ENCODE measurements around the gene CNTNAP2.

Gene CNTNAP2

GRCh38 chr7:146116521-146117222 is at the start of gene CNTNAP2:
Gene CNTNAP2 (plus strand): TSS chr7:146116801. CDS start chr7:146116877, 76 bp downstream.
- peak; percentile 28 for DNase-seq (ENCODE audit: low spot score)

- DNase-seq (ENCODE audit: low spot score) = no peak
Observed at GRCh38 chr7:146067880-146068279, 48.7 kb upstream of the CNTNAP2 start.

DNA sequence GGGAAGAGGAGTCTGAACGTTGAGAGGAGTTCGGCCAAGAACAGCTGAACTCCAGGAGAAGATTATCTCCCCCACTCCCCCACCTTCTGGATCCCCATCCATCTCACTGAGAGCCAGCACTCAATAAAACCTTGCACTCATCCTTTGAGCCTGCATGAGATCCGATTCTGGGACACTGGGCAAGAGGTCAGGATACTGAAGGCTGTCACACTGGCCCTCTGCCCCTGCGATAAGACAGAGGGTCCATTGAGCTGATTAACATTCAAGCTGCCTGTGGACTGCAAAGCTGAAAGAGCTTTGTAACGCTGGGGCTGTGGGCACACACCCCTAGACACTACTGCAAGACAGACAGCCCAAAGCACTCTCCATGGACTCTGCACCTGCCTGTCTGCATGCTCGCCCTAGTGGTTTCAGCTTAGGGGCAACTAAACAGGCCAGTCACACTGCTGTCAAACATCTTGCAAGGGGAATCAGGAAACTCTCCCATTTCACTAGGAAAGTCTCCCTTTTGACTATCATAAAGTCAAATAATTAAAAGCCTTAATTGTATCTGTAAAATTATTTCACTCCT is 42.3 kb upstream of the CNTNAP2 start:
- DNase-seq (ENCODE audit: low spot score) = no peak

DNA sequence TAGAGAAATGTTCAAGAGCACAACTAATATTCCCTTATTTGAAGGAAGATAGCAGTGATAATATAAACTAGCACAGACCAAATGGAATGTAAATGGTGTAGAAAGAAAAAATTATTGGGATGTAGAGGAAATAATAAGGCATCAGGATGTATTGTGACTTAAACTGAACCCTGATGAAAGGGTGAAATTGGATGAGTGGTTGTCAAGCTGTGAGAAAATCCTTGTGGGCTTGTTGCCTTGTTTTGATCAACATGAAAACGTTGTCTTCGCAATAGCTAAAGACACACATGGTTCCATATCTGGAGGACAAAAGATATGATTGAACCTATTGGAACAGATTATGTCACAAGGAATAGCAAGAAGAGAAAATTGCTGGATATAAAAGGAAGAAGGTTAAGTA is 40.3 kb upstream of the CNTNAP2 start:
- DNase-seq (ENCODE audit: low spot score) = no peak

GRCh38 chr7:146084086-146084485 is 32.5 kb upstream of the CNTNAP2 start:
- DNase-seq (ENCODE audit: low spot score) = no peak

DNA sequence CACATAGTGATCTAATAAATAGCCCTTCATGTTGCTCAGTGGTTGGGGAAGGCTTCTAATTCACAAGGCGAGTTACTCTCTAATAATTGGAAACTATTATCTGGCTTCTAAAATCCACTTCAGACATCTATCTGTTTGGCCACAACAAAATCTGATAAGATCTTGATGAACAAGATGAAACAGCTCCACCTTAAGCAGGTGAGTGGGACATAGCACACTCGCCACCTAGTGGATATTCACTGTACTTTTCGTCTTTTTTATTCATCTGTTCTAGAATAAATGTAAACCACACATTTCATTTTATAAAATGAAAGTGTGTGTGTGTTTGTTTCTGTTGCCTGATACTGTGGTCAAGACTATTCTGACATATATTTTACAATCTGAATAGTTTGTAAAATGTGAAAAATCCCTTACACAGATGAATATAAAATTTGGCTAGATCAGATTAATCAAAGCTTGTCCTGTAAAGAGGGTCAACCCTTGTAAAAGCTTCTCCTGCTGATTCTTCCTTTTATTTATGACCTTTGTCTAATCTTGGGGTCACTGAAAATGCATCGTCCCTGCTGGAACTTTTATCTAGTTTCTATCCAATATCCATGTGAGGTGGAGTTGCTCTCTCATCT is 26.5 kb upstream of the CNTNAP2 start:
- DNase-seq (ENCODE audit: low spot score) = peak; percentile 32

DNA sequence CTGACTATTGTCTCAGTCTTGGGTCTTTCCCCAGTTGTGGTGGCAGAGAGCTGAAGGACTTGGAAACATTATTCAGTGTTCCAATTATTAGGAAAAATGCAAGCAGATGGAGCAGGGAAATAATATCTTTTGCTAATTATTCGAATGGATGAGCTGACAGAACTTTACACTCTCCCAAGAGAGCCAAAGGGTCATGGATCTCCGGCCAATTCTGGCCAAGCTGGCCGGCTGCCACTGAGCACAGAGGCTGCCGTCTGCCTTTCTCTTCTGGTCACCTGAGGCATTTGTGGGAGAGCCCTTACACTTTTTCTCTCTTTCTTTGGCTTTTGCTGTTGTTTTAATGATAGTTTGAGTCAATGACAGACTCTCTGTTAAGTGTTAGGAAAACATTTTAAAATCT is 22.2 kb upstream of the CNTNAP2 start:
- no peak for DNase-seq (ENCODE audit: low spot score)

- DNase-seq (ENCODE audit: low spot score) = no peak
Observed at GRCh38 chr7:146096994-146097393, 19.6 kb upstream of the CNTNAP2 start.

DNA sequence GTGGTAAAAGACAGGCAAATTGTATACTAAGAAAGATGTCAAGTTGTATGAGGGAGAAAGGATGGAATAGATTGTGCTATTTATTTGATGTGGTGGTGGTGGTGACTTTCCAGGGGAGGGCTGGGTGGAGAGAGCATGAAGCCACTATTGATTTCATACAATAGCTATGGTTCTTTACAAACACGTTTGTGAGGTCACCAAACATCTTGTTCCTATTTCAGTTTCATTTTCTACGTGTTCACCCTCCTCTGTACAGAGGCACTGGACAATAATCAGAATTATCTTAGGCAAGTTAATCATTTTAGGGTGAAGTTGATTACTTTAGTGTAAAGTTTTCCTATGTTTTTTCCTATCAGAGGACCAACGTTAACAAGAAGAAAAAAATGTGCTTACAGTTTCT is 10.3 kb upstream of the CNTNAP2 start:
- no peak for DNase-seq (ENCODE audit: low spot score)

DNA sequence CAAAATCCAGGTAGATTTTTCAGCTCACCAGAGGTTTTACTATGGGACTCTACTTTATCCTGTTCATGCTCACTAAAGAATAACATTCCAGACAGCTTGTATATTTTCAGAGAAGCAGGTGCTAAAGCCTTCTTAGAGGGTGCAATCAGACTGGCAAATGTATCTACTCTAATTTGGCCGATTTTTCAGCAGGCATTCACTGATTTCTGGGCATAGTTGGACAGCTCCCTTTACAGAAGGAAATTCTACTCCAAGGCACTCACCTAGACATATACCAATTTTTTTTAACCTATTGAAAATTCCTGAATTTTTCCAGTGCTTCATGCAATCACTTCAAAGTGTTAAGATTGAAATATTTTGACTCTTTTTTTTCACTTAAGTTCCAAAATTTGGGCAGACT is 3.8 kb upstream of the CNTNAP2 start:
- DNase-seq (ENCODE audit: low spot score) = no peak

DNA sequence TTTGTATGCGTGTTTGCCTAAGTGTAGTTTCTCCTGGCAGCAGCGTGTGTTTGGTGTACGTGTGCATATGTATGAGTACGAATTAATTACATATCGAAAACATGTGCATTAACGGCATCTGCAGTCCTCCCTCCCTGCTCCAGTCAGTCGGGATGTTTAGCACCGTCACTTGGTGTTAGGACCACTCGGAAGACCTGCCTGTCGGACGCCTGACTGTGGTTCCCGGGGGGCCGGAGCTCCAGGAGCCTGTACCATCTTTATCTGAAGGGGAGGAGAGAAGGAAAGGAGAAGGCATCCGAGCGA is 1.1 kb upstream of the CNTNAP2 start:
- DNase-seq (ENCODE audit: low spot score) = no peak

DNA sequence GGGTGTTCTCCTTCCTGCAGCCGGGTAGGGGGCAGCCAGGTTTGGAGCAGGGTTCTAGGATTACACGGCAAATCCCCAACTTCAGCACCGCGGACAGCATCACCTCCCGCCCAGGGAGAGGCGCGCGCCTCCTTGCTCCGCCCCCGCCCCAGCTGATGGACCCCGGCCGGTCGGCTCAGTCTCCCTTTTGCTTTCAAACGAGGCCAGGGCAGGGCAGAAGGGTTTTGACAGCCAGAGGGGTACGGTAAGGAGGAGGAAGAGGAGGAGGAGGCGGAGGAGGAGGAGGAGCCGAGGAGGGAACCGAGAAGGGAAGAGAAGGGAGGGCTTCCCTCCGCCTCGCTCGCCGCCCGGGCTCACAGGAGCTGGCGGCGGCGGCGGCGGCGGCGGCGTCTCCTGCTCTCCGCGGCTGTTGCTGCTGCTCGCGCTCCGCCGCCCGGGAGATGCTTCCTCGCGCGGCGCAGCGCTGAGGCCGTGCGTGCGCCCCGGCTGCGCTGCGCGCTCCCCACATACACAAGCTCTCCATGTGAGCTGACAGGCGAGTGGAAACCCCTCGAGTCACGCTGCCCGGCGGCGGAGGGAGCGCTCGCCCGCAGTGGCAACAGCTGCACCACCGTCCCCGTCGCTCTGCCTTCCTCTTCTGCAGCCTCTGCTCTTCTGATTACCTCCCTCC is 615 bp upstream of the CNTNAP2 start:
- peak; percentile 79 for DNase-seq (ENCODE audit: low spot score)

GRCh38 chr7:146117576-146117975 is 975 bp downstream of the CNTNAP2 start:
- DNase-seq (ENCODE audit: low spot score) = no peak

- DNase-seq (ENCODE audit: low spot score) = no peak
Observed at GRCh38 chr7:146119002-146119401, 2.4 kb downstream of the CNTNAP2 start.

- DNase-seq (ENCODE audit: low spot score) = no peak
Observed at GRCh38 chr7:146123715-146124114, 7.1 kb downstream of the CNTNAP2 start.

DNA sequence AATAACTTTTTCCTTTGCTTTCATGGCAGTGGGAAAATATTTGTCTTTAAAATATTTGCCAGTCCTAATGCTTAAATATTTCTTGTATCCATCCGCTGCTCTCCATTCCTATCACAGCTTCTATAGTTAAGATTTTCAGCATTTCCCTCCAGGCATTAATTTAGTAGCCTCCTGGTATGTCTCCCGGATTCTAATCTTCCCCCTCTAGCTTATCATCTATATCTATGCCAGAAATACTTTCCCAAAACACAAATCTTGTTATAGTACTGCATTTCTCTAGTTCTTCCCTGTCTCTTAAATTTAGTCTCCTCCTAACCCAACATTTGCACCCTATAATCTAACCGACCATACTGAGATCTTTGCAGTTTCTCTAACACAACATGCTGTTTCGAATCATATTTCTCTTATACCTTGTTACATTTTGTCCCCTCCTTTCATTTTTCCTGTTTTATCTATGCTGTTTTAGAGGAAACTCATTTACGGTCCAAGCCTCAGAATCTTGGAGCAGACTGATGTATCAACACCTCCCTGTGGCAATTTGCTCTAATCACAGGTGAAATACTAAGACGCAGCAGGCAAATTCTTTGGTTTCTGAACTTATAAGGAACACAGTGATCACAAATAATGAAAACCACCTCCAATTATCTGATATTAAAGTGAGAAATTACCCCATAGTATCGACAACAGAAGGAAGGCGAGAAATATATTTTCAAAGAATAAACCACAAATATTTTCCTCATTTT is 10.3 kb downstream of the CNTNAP2 start:
- DNase-seq (ENCODE audit: low spot score) = no peak

DNA sequence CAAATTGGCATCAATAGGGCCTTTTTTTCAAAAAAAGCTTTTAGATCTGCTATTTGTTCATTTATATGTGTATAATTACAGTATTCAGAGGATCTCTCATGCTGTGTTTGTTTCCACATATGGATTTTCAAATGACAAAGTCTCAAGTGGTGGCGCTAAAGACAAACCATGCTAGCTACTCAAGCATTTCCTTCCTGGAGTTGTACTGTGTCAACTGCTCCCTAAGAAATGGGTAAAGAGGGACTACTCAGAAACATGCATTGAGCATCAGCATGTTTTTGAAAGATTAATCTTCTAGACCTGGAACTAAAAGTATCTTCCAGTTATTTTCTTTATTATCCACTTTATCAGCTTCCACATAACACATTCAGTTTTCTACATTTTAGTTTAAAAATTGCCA is 12.7 kb downstream of the CNTNAP2 start:
- DNase-seq (ENCODE audit: low spot score) = no peak

GRCh38 chr7:146129997-146130396 is 13.4 kb downstream of the CNTNAP2 start:
- no peak for DNase-seq (ENCODE audit: low spot score)

DNA sequence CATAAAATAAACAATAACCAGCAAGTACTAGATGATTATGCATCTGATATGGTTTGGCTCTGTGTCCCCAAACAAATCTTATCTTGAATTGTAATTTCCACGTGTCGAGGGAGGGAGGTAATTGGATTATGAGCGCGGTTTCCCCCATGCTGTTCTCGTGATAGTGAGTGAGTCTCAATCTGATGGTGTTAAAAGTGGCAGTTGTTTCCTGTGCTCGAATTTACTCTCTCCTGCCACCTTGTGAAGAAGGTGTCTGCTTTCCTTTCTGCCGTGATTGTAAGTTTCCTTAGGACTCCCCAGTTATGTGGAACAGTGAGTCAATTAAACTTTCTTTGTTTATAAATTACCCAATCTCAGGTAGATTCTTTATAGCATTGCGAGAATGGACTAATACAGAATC is 15.1 kb downstream of the CNTNAP2 start:
- DNase-seq (ENCODE audit: low spot score) = no peak

GRCh38 chr7:146136357-146136875 is 19.8 kb downstream of the CNTNAP2 start:
- DNase-seq (ENCODE audit: low spot score) = no peak

- DNase-seq (ENCODE audit: low spot score) = no peak
Observed at GRCh38 chr7:146138926-146139325, 22.3 kb downstream of the CNTNAP2 start.

DNA sequence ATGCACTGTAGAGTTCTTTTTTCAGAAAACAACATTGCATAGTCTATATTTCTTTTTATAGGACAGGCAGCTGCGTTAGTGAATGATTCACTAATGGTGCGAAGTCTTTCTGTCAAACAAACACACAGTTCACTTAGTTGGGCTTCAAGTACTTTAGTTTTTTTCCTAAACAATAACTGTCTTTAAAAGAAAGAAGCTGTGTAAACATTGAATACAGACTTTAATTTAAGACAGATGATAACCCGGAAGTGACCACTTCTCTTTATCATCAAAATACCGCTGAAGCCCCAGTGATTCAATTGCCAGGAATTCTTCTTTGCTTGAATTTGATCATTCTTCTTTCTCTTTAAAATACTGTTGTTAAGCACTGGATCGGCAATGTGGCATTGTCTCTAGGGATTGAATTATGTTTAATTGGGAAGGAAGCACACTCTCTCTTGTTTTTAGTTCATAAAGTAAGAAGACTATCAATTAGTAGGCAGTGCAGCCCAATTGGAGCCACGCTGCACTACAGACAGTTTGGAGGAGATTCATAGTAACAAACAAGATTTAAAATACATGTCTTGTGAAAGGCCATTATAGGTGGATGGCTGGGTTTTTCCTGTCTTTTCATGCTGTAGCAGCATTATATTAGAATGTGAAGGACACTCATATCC is 30.4 kb downstream of the CNTNAP2 start:
- no peak for DNase-seq (ENCODE audit: low spot score)

All from HuH-7 (cell line).